Fibroblast of skin of left quadriceps (primary cell): Measurements from ENCODE around the gene PDLIM7.
"Not testable (repeated sequence)": the region's sequence is repeated elsewhere in the genome, so short reads cannot be mapped to it uniquely, and the experiment has no call there.

Source experiments
- DNase-seq, 2 experiments: peaks; one replicate each; pipeline ENCODE4 v3.0.0-alpha.2; 2013; ENCODE audit warnings: low read depth in 2 of 2

PDLIM7 gene

GRCh38 chr5:177490992-177491391 is 6.4 kb downstream of the PDLIM7 start:
- no peak for DNase-seq

GRCh38 chr5:177490311-177490991 is 7.0 kb downstream of the PDLIM7 start:
- DNase-seq = no peak

GRCh38 chr5:177489119-177489716 is 8.2 kb downstream of the PDLIM7 start:
- no peak for DNase-seq

GRCh38 chr5:177487975-177488374 is 9.4 kb downstream of the PDLIM7 start:
- no peak for DNase-seq

DNA sequence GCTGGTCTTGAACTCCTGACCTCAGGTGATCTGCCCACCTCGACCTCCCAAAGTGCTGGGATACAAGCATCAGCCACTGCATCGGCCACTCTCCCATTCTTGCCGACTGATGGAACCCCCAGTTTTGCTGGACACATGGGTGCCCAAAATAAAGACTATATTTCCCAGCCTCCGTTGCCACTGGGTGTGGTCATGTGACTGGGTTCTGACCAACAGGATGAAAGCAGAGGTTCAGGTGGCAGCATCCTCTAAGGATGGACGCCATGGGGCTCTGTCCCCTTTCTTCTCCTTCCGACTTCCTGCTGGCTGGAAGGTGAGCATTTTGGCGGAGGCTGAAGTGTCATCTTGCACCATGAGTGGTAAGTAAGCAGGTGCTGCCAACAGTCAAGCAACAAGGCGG is 10.3 kb downstream of the PDLIM7 start:
- DNase-seq = no peak

DNA sequence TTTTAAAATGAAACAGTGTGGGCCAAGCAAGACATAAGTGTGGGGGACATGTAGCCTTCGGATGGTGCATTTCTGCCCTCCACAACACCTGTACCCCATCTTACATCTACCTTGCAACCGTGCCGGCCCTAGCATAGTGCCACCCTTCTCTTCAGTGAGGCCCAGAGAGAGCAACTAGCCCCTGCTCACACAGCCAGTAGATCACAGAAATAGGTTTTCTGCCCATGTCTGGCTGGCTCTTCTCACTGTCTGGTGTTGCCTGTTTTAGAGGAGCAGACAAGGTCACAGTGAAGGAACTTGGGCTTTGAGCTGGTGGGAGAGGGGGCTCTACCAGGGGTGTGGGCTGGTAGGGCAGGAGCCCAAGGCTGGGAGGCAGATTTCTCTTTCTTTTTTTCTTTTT is 11.1 kb downstream of the PDLIM7 start:
- no peak for DNase-seq

- DNase-seq = not testable (repeated sequence)
These were observed 11.7 kb downstream of the PDLIM7 start for GRCh38 chr5:177485753-177486152.

GRCh38 chr5:177484902-177485549 is 12.4 kb downstream of the PDLIM7 start:
- DNase-seq = no peak

- DNase-seq = no peak
These were observed 13.2 kb downstream of the PDLIM7 start for GRCh38 chr5:177483994-177484901.

- DNase-seq = no peak
These were observed 14.4 kb downstream of the PDLIM7 start for GRCh38 chr5:177483042-177483441.

DNA sequence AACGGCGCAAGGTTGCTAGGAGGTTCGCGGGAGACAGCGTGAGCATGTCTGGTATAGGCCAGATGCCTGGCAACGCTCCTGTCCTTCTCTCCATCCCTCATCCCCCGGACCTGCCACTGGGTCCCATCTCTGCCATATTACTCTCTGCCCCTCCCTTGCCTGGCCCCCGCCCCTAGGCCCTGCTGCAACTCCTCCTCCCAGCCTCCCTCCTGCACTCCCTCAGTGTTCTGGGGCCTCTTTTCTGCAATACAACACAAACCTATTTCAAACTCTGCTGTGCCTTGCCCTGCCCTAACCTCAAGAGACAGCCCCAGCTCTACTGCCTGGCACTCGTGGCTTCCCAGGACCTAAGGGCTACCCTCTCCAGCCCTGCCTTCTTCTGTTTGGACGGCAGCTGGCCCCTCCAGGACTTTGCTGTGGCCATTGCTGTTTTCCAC is 15.0 kb downstream of the PDLIM7 start:
- no peak for DNase-seq

DNA sequence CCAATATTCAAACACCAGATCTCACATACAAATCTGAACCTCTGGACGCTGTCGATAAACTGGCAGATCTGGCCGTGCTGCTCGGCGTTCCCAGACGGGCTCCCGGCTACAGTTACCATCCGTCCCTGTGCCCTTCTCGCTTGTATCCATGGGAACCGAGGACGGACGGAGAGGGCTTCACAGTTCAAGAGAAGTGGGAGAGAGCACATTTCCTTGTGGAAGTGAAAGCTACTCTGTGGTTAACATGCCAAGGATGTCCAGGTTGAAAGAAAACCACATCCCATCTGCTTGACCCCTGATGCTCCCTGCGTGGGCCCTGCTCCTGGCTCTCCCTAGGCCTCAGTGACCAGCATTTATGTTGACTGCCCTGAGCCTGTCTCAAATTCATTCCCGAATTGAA is 17.6 kb downstream of the PDLIM7 start:
- no peak for DNase-seq

DNA sequence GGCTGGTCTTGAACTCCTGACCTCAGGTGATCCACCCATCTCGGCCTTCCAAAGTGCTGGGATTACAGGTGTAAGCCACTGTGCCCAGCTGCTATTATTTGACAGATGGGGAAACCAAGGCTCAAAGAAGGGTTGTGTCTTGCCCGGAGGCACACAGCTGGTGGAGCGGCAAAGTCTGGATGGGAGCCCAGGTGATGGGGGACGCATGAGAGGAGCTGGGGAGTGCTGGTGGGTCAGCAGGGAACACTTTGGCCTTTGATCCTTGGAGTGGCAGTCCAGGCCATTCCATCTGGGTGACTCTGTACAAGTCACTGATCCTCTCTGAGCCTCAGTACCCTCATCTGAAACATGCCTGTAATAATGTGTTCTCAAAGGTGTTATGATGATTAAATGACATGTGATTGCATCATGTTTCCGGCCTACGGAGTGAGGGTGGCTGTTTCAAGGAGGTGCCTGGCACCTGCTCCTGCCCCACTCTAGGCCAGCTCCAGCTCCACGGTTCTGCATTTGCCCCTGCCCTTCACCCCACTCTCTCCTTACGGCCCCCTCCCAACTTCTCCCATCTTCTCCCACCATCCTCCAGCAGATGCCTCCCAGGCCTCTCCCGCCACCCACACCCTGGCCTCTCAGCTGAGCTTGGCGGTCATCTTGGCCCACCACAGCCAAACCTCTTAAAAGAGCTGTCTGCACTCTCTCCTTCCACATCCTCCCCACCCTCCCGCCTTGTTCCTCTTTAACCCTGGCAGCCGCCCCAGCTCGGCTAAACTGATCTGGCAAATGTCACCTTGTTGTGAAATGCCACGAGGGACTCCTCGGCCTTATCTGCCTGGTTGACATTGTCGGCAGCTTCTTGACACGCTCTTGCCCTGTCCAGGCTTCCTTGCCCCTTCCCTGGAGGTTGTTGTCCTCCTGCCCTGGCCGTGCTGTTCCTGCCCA is 18.4 kb downstream of the PDLIM7 start:
- DNase-seq = no peak

DNA sequence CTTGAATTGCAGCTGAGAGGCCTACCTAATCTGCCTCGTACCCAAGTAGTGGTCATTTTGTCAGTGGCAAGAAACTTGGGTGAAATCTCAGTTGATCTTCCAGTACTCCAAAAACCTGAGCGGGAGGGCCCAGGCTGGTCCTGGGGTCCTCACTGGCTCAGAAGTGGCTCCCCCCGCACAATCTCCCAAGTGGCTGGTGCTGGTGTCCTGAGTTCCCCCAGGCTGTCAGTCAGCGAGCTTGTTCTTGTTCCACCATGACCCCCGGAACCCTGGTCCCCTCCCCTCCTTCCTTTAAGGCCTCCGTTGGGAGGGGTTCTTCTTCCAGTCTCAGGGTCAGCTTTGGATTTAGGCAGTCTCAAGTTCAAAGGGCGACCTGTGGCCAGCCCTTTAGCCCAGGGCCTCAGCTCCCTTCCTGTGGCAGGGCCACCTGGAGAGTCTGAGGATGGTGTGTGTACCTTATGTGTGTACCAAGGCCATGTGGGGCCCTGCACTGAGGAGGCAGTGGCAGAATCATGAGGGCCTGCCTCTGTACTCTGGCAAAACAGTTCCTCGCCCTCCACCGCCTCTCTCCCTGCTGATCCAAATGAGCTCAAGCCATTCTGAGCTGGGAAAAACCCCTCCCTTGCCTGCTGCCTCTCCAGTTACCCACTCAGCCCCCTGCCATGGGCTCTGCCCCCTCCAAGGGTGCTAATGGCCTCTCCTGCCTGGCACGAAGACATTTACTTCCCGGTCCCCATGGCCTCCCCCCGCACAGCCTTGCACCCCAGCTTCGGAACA is 19.5 kb downstream of the PDLIM7 start:
- no peak for DNase-seq

DNA sequence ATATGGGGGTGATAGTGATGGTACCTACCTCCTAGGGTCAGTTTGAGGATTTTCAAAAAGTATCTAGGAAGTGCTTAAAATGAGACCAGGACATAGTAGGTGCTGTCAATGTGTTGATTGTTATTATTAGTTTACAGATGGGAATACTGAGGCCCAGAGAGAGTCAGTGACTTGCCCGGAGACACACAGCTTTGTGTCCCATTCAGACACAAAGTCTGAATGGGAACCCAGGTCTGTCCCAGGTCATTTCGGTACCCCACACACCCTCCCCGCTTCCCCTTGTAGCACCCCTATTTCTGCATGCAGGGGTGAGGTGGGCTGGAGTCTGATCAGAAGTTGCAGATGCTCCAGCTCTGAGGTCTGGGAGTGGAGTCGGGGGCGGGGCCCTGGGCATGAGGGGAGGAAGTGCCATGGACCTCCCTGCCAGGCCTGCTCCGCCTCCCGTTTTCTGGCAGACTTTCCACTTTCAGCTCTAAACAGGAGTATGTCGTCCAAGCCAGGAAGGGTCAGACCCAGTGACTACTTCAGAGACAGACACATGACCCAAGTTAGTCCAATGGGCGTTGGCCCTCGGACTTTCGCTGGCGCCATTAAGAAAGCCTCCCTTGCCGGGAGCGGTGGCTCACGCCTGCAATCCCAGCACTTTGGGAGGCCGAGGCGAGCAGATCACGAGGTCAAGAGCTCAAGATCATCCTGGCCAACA is 20.7 kb downstream of the PDLIM7 start:
- no peak for DNase-seq

DNA sequence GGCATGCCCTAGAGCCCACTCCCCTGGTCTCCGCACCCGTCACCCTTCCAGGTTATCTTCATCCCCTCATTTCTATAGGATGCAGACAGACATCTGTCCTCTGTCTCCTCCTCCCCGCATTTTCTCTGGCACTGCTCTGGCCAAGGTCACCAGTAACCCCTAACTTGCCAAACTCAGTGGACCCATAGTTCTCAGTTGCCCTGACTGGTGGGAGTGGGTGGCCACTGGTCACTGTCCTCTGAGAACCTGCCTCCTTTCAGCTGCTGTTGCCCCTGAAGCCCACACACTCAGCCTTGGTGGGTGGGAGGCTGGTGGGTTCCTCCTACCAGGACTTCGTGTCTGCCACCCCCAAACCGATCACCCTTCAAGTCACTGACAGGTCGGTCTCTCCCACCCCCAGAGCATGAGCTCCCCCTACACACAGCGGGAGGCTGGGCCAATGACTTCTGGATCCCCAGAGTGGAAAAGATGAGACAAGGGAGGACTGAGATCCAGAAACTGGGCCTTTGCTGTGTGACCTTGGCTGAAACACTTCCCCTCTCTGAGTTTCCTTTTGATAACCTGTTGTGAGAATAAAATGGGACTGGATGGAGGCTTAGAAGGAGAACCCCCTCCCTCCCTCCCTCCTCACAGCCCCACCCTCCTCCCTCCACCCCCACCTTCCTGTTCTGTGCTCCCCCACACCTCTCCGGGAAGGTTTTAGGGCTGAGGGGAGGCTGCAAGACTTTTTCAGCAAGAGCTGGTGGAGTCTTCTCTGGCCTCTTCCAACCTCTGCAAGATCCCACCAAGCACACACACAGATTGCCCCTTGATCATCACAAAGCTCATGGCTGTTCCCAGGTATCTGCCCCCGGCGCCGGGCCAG is 21.6 kb downstream of the PDLIM7 start:
- DNase-seq = no peak

DNA sequence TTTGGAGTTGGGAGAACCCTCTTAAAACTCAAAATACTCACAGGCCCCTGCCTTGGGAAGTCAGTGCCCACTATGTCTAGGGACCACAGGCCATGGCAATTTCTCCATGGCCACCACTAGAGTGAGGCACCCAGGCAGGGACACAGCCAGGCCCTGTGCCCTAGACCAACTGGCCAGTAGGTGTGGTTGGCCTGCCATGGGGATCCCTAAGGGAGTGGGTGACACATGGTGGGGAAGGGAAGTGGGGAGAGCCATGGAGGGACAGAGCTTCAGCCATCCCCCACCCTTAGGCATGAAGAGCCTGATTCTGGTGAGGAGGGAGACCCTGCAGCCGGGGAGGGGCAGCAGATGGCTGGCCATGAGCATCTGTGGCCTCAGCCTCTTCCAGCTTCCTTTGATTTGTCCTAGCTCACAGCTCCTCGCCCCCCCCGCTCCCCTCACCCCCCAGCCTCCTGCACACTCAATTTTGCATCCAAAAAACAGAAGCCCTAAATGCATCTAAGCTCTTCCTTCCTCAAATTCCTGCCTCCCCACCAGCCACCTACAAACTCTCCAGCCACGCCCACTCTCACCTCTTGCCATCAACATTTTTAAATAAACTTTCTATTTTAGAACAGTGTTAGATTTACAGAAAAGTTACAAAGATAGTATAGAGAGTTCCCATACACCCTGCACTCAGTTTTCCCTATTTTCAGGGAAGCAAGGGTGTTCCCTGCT is 22.4 kb downstream of the PDLIM7 start:
- DNase-seq = no peak

- no peak for DNase-seq
These were observed 23.4 kb downstream of the PDLIM7 start for GRCh38 chr5:177474002-177474476.
